HG03064 (cell line): ENCODE data around the gene RIMOC1.

ENCODE experiments used
- ATAC-seq: cut with Tn5 transposase; IDR thresholded peaks from one replicate; pipeline ENCODE4 v1.9.1; 2021; ENCODE audit warnings: low read depth; ENCODE audit not compliant: unreplicated experiment

RIMOC1 gene

DNA sequence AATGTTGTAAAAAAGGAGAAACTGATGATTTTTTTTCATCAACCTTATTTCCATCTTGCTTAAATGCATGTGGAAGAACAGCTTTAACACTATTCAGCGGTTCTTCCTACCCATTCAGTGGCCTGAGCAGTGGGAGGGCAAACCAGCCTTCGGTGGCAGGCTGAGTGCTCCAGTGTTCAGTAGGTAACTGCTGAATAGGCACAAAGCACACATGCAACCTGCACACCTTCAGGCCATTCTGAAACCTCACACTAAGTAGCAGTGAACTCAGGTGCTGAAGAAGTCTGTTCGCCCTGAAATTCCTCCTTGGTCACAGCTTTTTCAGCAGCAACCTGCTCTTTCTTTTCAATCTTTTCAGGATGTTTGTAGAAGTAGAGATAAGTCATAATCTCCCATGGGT, 47.1 kb downstream of the RIMOC1 start:
- no peak for ATAC-seq
